Skin of body (tissue), 2 donors: ENCODE results near the gene BATF3. TPM values are rescaled to one million over a fixed set of nuclear protein-coding genes. Genes with fewer than 3 reads are reported as not detected.
A peak's percentile ranks its signal among the peaks of the same experiment; 100 is the strongest.

Experiments
- DNase-seq: peaks from one replicate; lab custom pipeline; 2025; lab: John Stamatoyannopoulos, UW
- total RNA-seq: library from RNA; depleted of rRNA; stranded (reverse); fragments of >200 nt; gene quantifications from one replicate; pipeline ENCODE4 v1.2.3, GENCODE V29; 2014

Gene BATF3
- total RNA-seq, 1 donor from 2014 or later, result 1.6 TPM

GRCh38 chr1:212703991-212704564 lies 4.4 kb upstream of the BATF3 start:
- no peak for DNase-seq

GRCh38 chr1:212702672-212703071 lies 3.0 kb upstream of the BATF3 start:
- no peak for DNase-seq

DNA sequence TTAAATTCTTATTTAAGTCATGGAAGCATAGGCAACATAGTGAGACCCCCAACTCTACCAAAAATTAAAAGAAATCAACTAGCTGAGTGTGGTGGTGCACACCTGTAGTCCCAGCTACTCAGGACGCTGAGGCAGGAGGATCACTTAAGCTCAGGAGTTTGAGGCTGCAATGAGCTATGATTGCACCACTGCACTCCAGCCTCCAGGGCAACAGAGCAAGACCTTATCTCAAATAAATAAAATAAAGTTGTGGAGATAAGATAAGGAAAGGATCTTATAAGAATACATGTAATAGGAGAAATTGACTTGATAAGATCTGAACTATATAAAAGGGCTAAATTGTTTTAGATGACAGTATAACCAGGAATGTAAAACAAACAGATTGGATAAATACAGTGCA lies 2.3 kb upstream of the BATF3 start:
- DNase-seq, result no peak

DNA sequence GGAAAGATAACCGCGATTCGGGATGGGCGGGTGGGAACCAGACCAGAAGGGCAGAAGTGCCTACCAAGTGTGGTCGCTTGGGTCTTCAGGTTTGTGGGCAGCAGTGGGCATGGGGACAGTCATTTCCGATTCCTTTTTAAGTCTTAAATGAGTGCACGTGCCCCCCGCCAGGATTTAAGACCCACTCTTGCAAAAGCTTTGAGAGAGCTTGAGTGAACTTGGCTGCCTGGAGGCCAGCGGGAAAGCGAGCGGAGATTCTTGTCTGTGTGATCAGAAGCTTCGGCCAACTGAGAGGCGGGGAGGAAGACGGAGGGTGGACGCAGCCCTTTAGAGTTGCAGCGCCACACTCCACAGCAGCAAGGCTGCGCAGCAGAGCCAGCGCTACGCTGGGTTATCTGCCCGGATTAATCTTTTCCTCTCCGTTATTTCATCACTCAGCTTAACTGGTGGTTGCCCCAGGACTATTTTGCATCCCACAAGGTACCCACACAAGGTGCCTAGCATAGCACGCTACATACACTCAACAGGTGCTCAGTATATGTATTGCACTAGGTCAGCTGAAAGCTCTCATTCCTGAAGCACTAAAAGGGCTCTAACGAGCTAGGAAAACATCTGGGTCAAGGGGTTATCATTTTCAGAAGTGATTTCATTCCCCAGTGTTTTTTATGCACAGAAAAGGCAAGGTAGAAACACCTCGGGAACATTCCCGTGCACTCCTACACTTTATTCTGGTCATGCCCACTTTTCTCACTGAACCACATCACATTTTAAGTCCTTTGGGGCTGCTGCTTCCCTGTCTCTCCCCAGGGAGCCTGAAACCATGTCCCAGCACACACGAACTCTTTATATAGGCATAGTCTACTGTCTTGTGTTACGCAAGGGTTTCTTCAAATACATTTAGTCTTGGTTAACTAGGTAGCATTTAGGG lies 1.5 kb upstream of the BATF3 start:
- peak; percentile 13 for DNase-seq

GRCh38 chr1:212700223-212700891 lies 717 bp upstream of the BATF3 start:
- DNase-seq, result no peak

DNA sequence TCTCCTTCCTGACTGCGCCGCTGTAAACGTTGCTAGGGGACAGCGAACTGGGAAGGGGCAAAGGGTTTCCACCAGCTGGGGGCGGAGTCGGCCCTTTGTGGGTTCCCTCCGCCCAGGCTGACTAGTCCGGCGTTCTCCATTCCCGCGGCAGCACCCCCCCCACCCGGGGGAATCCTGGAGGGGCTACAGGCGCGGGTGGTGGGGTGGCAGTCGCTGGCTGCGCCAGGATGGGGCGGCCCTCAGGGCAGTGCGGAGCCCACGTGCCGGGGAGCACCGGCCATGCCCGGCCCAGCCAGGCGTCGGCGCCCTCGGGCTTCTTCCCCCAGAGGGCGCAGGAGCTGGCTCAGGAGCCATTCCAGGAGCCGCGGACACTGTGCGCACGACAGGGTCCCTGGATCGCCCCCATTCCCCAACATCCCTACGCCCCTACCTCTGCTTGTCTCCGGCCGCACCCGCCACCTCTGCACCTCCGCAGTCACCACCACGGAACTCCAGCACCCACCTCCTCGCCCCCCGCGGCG lies 476 bp downstream of the BATF3 start:
- DNase-seq, result no peak

- DNase-seq, result no peak
Observed at GRCh38 chr1:212698467-212699103, 1.1 kb downstream of the BATF3 start.

DNA sequence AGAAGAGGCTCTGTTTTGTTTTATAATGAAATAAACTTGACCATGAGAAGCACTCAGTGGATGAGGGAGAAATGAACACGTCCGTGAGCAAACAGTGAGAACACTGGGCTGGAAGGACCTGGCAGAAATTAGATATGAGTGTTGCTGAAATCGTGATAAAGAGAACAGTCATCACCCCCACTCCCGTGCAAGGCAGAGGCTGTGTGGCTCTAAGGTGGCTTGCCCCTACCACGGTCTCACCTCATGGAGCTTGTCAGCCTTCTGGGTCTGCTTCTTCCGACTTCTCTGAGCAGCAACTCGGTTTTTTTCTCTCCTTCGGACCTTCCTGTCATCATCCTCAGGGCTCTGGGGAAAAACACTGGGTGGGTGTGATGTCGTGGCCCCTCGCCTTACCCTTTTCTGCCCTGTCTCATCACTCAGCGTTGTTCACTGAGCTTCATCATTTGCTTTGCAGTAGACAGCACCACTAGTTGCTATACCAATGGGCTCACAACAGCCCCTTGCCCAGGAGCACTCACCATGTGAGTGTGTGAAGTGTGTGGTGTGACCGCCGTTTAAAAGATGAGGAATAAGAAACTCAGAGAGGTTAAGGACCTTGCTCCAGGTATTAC lies 2.8 kb downstream of the BATF3 start:
- no peak for DNase-seq

DNA sequence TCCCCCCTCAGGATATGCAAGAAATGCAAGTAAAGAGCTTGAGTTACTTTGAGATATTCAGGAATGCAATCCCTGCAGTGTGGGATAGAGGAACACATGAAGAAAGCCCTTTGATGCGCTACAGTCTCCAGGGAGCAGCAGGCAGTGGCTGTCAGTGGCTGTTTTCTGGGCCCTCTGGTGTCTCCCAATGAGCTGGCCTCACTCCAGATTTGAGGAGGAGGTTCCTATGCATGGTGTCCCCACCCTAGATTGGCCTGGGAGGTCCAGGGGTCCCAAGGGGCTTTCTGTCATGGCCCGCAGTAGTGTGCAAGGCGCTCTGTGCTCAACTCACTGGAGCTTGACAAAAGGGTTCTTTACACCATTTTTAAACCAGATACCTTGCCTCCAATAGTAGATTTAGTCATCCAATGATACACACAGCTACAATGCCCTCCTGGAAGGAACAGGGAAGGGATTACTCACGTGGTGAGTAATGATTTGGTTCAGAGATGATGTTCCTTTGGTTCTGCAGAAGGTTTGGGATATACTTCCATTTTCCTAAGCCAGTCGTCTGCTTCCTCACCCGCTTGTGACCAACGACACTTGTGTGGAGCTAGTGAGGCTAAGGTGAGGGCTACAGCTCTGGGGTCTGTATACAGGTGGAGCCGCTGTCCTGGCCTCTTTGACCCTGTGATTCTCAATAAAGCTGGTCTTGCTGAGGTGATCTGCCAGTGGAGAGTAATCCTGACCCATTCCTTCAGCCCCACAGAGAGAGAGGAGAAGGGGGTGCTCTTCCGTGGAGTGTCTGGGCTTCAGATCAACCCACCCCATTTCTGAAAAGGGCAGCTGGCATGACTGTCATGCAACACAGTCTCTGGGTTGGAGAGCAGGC lies 6.6 kb downstream of the BATF3 start:
- DNase-seq, result no peak

GRCh38 chr1:212691561-212692071 lies 8.0 kb downstream of the BATF3 start:
- DNase-seq, result no peak

DNA sequence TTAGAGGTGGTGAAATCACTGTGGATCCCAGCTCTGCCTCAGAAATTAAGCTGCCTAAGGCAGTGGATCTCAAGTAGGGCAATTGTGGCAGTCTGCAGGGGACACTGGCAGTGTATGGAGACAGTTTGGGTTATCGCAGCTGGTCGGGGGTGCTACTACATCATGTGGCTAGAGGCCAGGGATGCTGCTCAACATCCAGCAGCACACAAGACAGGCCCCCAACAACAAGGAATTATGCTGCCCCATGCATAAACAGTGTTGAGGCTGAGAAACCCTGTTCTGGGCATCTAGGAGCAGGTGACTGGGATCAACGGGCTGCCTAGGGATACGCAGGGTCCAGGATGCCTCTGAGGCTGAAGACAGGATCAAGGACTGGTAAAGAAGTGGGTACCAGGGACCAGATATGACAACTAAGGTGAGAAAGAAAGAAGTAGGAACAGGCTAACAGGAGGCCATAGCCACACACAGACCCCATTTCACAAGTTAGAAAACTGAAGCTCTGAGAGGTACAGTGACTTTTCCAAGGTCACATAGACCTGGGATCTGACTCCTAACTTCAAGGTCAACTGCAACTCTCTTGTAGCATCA lies 8.7 kb downstream of the BATF3 start:
- DNase-seq, result no peak

DNA sequence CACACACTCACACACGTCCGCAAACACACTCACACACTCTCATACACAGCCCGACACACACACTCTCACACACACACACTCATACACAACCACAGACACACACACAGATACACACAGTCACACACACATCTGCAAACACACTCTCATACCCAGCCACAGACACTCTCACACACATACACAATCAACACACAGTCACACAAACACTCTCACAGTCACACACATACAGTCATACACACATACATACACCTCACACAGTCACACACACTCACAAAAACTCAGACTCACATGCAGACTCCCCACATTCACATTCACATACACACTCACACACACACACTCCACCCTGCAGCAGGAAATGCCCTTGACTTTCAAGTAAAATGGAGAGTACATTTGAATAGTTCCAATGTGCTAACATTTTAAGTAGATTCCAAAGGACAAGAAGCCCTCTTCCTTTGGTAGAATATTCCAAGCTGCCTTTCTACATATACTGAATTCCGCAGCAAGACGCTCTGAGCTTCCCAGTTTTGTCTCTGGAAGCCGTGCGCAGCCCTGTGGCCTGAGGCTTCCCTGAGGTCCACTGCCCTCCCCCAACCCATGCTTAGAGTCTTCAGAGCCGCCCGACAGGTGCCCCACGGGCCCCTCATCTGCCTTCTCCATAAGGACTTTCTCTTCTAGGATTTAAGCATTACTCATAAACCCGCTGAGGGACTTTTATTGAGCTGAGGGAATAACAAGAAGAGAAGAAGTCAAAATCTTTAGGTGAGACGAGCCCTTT lies 9.7 kb downstream of the BATF3 start:
- DNase-seq, result no peak

DNA sequence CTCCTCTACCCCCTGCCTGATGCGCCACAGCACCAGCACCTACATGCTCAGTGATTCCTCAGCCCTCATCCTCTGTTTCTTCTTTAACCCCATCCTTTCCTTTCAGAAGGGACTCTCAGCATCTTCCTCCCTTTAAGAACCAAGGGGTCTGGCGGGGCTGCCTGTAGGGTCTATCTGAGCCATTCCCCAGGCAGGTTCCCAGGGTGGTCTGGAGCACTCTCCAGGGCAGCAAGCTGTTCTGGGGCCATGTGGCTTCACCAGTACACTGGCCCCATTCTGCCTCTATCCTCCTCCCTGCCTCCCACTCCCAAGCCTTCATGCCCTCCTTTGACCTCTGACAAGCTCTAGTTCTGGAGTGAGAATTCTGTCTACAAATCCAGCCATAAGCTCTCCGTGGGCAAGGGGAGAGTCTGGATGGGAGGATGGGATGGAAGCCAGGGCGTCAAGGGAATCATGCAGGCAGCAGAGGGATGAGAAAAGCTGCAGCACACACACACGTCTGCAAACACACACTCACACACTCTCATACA lies 10.4 kb downstream of the BATF3 start:
- no peak for DNase-seq

GRCh38 chr1:212688341-212689047 lies 11.1 kb downstream of the BATF3 start:
- DNase-seq, result no peak

GRCh38 chr1:212687811-212688210 lies 11.8 kb downstream of the BATF3 start:
- DNase-seq, result no peak

GRCh38 chr1:212686591-212686990 lies 13.0 kb downstream of the BATF3 start:
- no peak for DNase-seq

- no peak for DNase-seq
Observed at GRCh38 chr1:212686069-212686468, 13.6 kb downstream of the BATF3 start.

DNA sequence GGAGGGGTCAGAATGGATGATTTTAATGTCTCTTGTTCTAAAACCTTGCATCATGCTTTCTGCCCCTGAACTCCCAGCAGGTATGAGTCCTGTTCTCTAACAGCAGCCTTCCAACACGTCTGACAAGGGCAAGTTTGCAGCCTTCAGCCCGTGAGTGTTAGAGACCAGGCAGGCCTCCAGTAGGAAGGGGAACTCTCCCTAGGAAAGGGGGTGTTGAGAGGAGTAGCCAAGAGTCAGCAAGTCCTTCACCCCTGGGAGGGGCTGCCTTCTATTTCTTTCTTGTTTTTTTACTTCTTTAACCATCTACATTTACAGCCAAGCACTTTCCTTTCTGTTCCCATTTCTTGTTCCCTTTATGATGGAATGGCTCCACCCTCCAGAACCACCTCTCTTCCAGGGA lies 14.2 kb downstream of the BATF3 start:
- no peak for DNase-seq
